Suppressor macrophage treated with lipopolysaccharide for 1 hour (primary cell): ENCODE data around the gene FBXW5.

Experiments used
- DNase-seq, 3 donors: peaks; one replicate each; pipeline ENCODE4 v3.0.0-alpha.2; 2020 to 2022

The FBXW5 gene

DNA sequence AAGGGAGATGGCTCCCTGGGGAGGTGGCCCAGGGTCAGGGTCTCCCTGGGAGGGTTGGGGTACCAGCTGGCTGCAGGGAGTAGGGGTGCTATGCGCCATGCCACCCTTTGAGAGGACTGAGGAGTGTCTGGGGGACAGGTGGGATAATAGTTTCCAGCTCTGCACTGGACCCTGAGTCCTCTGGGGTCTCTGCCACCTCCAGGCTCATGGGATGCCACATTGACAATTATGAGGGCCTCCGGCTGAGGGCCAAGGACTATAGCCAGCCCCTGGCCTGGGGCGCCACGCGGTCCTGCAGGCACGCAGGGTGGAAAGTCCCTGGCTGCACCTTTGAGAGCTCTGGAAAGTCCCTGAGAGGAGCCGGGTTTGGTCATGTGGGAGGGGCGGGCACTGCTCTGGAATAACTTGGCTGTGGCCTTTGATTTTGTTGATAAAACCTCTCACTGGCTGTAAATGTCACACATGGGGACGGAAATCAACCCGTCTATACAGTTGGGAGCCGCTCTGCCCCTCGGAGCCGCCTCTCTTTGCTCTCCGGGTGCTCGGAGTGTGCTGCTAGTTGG lies 42.2 kb downstream of the FBXW5 start:
- DNase-seq: peak; percentile 53 to 86 (median 59)

DNA sequence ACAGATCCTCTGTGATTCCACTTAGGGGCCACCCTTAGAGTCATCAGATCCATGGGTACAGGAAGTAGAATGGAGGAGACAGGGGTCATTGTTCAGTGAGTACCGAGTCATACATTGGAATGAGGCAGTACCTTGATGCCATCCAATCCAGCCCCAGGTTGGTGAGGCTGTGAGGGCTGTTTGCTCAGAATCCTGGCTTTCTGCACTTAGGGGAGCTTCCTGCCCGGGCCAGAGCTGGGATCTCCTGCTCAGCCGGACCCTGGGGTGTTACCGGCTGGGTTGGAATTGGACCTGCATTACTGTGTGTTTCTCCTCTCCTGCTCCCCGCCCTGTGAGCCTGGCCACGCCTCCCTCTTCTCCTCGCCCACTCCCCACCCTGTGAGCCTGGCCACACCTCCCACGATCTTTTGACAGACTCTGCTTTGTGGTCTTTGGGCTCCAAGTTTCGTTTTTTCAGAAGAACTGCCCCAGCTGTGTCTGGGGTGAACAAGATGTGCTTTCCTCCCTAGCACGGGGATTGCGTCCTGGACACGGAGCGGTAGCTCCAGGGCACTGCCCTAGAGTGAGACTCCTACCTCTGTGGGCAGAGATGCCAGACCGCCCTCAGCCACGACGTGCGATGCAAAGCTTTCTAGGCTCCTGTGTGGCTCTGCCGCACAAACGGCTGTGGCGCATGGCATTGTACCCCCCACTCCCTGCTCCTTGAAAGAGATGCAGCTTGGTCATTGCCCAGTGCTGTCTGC lies 42.9 kb downstream of the FBXW5 start:
- peak; percentile 18 to 57 (median 52) for DNase-seq

DNA sequence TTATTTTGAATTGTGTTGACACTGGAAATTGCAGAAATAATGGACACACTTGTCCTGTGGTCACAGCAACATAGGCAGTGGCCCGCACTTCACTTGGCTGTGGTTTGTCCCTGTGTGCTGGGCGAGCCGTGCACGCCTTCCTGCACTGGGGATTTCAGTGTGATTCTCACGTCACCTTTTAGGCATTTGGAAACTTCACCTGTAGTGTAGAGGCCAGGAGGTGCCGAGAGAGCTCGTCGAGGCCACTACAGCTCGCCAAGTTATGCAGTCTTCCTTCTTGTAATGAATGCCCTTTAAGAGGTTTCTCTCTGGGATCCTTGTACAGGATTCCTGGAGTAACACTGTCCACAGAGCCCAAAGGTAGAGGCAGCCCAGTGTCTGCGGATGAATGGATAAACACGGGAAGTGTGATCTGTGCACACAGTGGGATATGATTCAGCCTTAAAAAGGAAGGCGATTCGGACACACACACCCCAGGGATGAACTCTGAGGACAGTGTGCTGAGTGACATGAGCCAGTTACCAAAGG lies 43.5 kb downstream of the FBXW5 start:
- no peak for DNase-seq

DNA sequence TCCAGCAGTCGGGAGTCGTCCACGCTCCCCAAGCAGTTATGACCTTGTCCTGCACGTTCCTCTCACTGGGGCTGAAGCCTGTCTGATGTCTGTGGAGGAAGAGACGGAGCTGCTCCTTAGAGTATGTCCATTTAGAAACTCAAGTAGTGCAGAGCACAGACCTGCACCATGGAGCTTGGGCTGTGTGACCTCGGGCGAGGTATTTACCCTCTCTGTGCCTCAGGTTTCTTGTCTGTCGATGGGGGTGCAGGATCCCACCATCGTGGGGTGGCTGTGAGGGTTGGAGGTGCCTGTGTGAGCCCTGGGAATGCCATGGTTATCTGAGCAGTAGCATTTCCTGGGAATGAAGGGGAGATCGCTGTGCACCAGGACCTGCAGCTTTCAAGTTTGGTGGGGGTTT lies 44.0 kb downstream of the FBXW5 start:
- DNase-seq: no peak

DNA sequence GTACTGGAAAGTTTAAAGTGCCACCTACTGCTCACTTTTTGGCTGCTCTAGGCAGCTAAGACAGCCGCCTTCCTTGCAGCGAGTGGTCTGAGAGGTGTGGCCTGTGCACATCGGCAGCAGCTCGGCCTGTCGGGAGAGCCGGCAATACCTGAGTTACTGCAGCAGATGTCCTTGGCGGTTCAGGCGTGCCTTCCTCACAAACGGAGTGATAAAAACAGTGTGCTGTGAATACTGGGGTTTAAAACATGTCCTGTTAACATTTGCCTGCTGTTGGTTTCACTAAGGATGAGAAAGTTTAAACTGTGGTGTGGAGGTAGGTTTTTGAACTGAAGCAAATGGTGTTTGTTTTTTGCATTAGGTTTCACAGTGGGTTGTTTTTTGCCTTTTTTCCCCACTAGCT lies 45.3 kb downstream of the FBXW5 start:
- DNase-seq: no peak

DNA sequence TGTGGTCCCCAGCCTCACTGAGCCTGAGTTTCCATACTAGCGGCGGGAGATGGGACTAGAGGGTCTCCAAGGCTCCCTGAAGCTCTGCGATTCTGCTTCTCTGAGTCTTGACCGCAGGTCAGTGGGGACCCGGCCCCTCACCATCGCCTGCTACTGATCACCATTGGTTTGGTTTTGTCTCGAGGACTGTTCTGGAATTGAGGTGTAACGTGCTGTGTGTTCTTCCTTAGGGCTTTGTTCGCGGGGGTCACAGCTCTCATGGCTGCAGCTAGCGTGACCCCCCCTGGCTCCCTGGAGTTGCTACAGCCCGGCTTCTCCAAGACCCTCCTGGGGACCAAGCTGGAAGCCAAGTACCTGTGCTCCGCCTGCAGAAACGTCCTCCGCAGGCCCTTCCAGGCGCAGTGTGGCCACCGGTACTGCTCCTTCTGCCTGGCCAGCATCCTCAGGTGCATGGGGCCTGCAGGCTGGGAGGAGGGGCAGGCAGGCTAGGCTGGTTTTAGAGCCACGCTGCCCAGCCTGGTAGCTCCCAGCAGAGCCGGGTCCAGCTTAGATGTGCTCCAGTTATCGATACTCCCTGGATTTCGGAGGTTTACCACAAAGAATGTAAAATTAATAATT lies 45.9 kb downstream of the FBXW5 start:
- DNase-seq: no peak

DNA sequence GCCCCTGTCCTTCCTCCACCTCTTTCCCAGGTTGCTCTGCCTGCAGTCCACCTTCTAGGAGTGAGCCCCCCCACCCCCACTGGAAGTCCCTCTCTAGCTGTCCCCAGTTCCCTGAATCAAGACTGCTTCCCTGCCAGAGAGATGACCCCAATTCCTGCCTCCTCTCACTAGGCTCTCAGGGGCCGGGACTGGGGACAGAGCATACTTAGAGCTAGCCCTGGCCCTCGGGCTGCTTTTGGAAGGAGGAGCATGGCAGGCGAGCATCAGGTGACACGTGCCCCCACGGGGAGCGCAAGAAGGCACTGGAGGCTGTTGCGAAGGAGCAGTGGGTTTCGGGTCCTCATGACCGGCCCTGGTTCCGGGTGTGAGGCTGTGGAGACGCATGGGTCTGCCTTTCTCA lies 48.5 kb downstream of the FBXW5 start:
- DNase-seq: no peak

DNA sequence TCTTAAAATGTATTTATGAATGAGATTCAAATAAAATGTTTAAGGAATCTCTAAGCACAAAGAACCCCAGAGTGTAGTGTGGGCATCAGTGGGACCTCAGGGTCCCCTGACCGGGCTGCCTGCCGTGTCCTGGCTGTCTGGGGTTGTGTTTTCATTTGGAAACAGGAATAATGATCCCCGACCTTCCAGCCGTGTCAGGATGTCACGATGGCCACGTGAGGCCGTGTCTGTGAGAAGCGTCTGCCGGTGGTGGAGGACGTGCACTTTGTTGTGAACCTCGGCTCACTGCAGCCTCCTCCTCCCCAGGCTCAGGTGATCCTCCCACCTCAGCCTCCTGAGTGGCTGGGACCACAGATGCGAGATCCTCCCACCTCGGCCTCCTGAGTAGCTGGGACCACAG lies 53.9 kb downstream of the FBXW5 start:
- DNase-seq: no peak
